Measurements from ENCODE around the gene OTOP3. TPM values are rescaled to one million over a fixed set of nuclear protein-coding genes. Genes with fewer than 3 reads are reported as not detected.

OTOP3 gene
- total RNA-seq, 3 donors from 2014 or later (not counting 1 experiment from before 2014, with no cell fraction given): not detected

GRCh38 chr17:74925242-74925641, 10.5 kb upstream of the OTOP3 start:
- H3K27ac ChIP-seq (ENCODE audit: low read length): no peak overlapping the region
- H3K4me1 ChIP-seq (ENCODE audit: control insufficient read depth, insufficient read depth, low read length): peaks cover 23% of the 10 kb centered on the region
- intact Hi-C loops (cut with micrococcal nuclease): no loop called here
- no peaks in the 10 kb centered on the region for H3K36me3 ChIP-seq (ENCODE audit: control insufficient read depth, insufficient read depth, low read length)
- no peak for DNase-seq
- TF ChIP-seq CTCF (IDR thresholded peaks at IDR 0.05): no peak
- Mint-ChIP-seq H3K27me3 (ENCODE audit: low read depth in 2 of 2) (peaks cover 38% of the 10 kb centered on the region in 2 donors), H3K4me3 (no peak overlapping the region), H3K4me1 (peaks cover 0 to 22% of the 10 kb centered on the region in 2 donors), H3K36me3 (no peaks in the 10 kb centered on the region), H3K27ac (no peak overlapping the region), H3K9me3 (no peaks in the 10 kb centered on the region)
- H3K9me3 ChIP-seq (ENCODE audit: control insufficient read depth, insufficient read depth, low read length): no peaks in the 10 kb centered on the region
- H3K27me3 ChIP-seq (ENCODE audit: control insufficient read depth, insufficient read depth, low read length): peaks cover 37% of the 10 kb centered on the region
- H3K4me3 ChIP-seq (ENCODE audit: low read length): no peak overlapping the region
- ATAC-seq: no peak
- 77% methylated on average over 3 of the region's 3 CpGs for WGBS (ENCODE audit: insufficient coverage)

- Mint-ChIP-seq H3K9me3 (no peaks in the 10 kb centered on the region), H3K27ac (no peak overlapping the region), H3K4me1 (peaks cover 0 to 21% of the 10 kb centered on the region in 2 donors), H3K27me3 (ENCODE audit: low read depth in 2 of 2) (peaks cover 41 to 68% of the 10 kb centered on the region in 2 donors), H3K4me3 (no peak overlapping the region), H3K36me3 (no peaks in the 10 kb centered on the region)
- ATAC-seq (no peak), DNase-seq (no peak)
- Histone ChIP-seq H3K4me3 (ENCODE audit: low read length) (no peak overlapping the region), H3K36me3 (ENCODE audit: control insufficient read depth, insufficient read depth, low read length) (no peaks in the 10 kb centered on the region), H3K4me1 (ENCODE audit: control insufficient read depth, insufficient read depth, low read length) (peaks cover 12% of the 10 kb centered on the region), H3K9me3 (ENCODE audit: control insufficient read depth, insufficient read depth, low read length) (no peaks in the 10 kb centered on the region), H3K27me3 (ENCODE audit: control insufficient read depth, insufficient read depth, low read length) (peaks cover 28% of the 10 kb centered on the region), H3K27ac (ENCODE audit: low read length) (no peak overlapping the region)
- no peak for TF ChIP-seq CTCF (IDR thresholded peaks at IDR 0.05)
- 80% methylated on average over 6 of the region's 6 CpGs for WGBS (ENCODE audit: insufficient coverage)
- intact Hi-C loops (cut with micrococcal nuclease): no loop called here
Measured at GRCh38 chr17:74928786-74929185, 6.9 kb upstream of the OTOP3 start.

GRCh38 chr17:74930535-74931036, 5.1 kb upstream of the OTOP3 start:
- Mint-ChIP-seq H3K27me3 (ENCODE audit: low read depth in 2 of 2) (peaks cover 33 to 71% of the 10 kb centered on the region in 2 donors), H3K9me3 (no peaks in the 10 kb centered on the region), H3K27ac (no peak overlapping the region), H3K4me3 (no peak overlapping the region), H3K4me1 (peaks cover 0 to 9% of the 10 kb centered on the region in 2 donors), H3K36me3 (no peaks in the 10 kb centered on the region)
- intact Hi-C loops (cut with micrococcal nuclease): no loop called here
- H3K9me3 ChIP-seq (ENCODE audit: control insufficient read depth, insufficient read depth, low read length): no peaks in the 10 kb centered on the region
- H3K27me3 ChIP-seq (ENCODE audit: control insufficient read depth, insufficient read depth, low read length): peaks cover 18% of the 10 kb centered on the region
- 86% methylated on average over 24 of the region's 24 CpGs for WGBS (ENCODE audit: insufficient coverage)
- TF ChIP-seq CTCF (IDR thresholded peaks at IDR 0.05): no peak
- no peaks in the 10 kb centered on the region for H3K4me1 ChIP-seq (ENCODE audit: control insufficient read depth, insufficient read depth, low read length)
- no peak overlapping the region for H3K4me3 ChIP-seq (ENCODE audit: low read length)
- H3K36me3 ChIP-seq (ENCODE audit: control insufficient read depth, insufficient read depth, low read length): no peaks in the 10 kb centered on the region
- no peak overlapping the region for H3K27ac ChIP-seq (ENCODE audit: low read length)
- ATAC-seq: no peak
- DNase-seq: no peak

- no peaks in the 10 kb centered on the region for H3K4me1 ChIP-seq (ENCODE audit: control insufficient read depth, insufficient read depth, low read length)
- H3K9me3 Mint-ChIP-seq: no peaks in the 10 kb centered on the region
- peaks cover 0 to 6% of the 10 kb centered on the region in 2 donors for H3K4me1 Mint-ChIP-seq
- ATAC-seq (no peak), DNase-seq (no peak)
- H3K4me3 Mint-ChIP-seq: no peak overlapping the region
- H3K27me3 ChIP-seq (ENCODE audit: control insufficient read depth, insufficient read depth, low read length): peaks cover 20% of the 10 kb centered on the region
- no peaks in the 10 kb centered on the region for H3K9me3 ChIP-seq (ENCODE audit: control insufficient read depth, insufficient read depth, low read length)
- H3K36me3 ChIP-seq (ENCODE audit: control insufficient read depth, insufficient read depth, low read length): no peaks in the 10 kb centered on the region
- no peaks in the 10 kb centered on the region for H3K36me3 Mint-ChIP-seq
- no peak for TF ChIP-seq CTCF (IDR thresholded peaks at IDR 0.05)
- 80% methylated on average over 2 of the region's 3 CpGs for WGBS (ENCODE audit: insufficient coverage)
- no peak overlapping the region for H3K4me3 ChIP-seq (ENCODE audit: low read length)
- H3K27ac Mint-ChIP-seq: no peak overlapping the region
- intact Hi-C loops (cut with micrococcal nuclease): no loop called here
- peaks cover 55 to 70% of the 10 kb centered on the region in 2 donors for H3K27me3 Mint-ChIP-seq (ENCODE audit: low read depth in 2 of 2)
- H3K27ac ChIP-seq (ENCODE audit: low read length): no peak overlapping the region
Measured at GRCh38 chr17:74935048-74935447, 650 bp upstream of the OTOP3 start.
